OCI-LY7 (cell line): ENCODE measurements around the gene EPHB1. TPM values are rescaled to one million over a fixed set of nuclear protein-coding genes. Genes with fewer than 3 reads are reported as not detected.

ENCODE experiments used
- BruUV-seq: library from RNA; stranded (reverse); fragments of 400-500 nt; replicated peaks from 2 replicates; lab custom pipeline; 2021; lab: Mats Ljungman, UMichigan
- CTCF ChIA-PET: fragments of 300-600 bp; sonication (Branson Sonifier 250); formaldehyde crosslinking; loops from one replicate; lab custom pipeline; 2022; ENCODE audit warnings: antibody characterized with exemption; ENCODE audit not compliant: unreplicated experiment; lab: Charles Lee
- POLR2A ChIA-PET: fragments of 300-600 bp; sonication (Branson Sonifier 250); formaldehyde crosslinking; loops from one replicate; lab custom pipeline; 2022; ENCODE audit warnings: antibody characterized with exemption; lab: Charles Lee
- DNase-seq: peaks from one replicate; pipeline ENCODE4 v3.0.0-alpha.2; 2015; ENCODE audit warnings: low spot score
- H2AFZ ChIP-seq: fragments of 200-600 bp; sonication (generic), shearing (Covaris generic); 2 replicates; pipeline ENCODE4 v1.6.1; 2014; ENCODE audit warnings: mild to moderate bottlenecking, antibody characterized with exemption, low read length, moderate library complexity
- H3K27ac ChIP-seq: fragments of 200-600 bp; sonication (generic); 2 replicates; pipeline ENCODE4 v1.5.1; 2014; ENCODE audit warnings: mixed run types, low read depth, mild to moderate bottlenecking, moderate library complexity, low read length, inconsistent platforms; ENCODE audit not compliant: poor library complexity, severe bottlenecking
- H3K36me3 ChIP-seq: fragments of 200-600 bp; sonication (generic); 2 replicates; pipeline ENCODE4 v1.6.1; 2014; ENCODE audit warnings: mild to moderate bottlenecking, antibody characterized with exemption, low read length, moderate library complexity, mixed read lengths; ENCODE audit not compliant: insufficient read depth
- H3K4me1 ChIP-seq: fragments of 200-600 bp; sonication (generic); 2 replicates; pipeline ENCODE4 v1.5.1; 2014; ENCODE audit warnings: mild to moderate bottlenecking, low read length; ENCODE audit not compliant: insufficient read depth, poor library complexity, severe bottlenecking
- H3K4me2 ChIP-seq: fragments of 200-600 bp; sonication (generic); 2 replicates; pipeline ENCODE4 v1.6.1; 2014; ENCODE audit warnings: mild to moderate bottlenecking, low read length
- H3K4me3 ChIP-seq: fragments of 200-600 bp; sonication (generic); 2 replicates; pipeline ENCODE4 v1.5.1; 2014; ENCODE audit warnings: mild to moderate bottlenecking, low read depth, low read length; ENCODE audit not compliant: poor library complexity, severe bottlenecking
- H3K79me2 ChIP-seq: fragments of 200-600 bp; sonication (generic); 2 replicates; pipeline ENCODE4 v1.6.1; 2016; ENCODE audit warnings: low read depth, mild to moderate bottlenecking, low read length, moderate library complexity, mixed read lengths; ENCODE audit not compliant: insufficient read depth
- H3K9me2 ChIP-seq: fragments of 200-600 bp; sonication (generic); 2 replicates; pipeline ENCODE4 v1.6.1; 2016; ENCODE audit warnings: mild to moderate bottlenecking, low read length, mixed read lengths; ENCODE audit not compliant: insufficient read depth
- H3K9me3 ChIP-seq: fragments of 200-600 bp; sonication (generic); 2 replicates; pipeline ENCODE4 v1.6.1; 2014; ENCODE audit warnings: mild to moderate bottlenecking, mixed run types, low read length, mixed read lengths
- H4K20me1 ChIP-seq: fragments of 200-600 bp; sonication (generic); 2 replicates; pipeline ENCODE4 v1.6.1; 2014; ENCODE audit warnings: mild to moderate bottlenecking, antibody characterized with exemption, low read length, moderate library complexity, mixed read lengths; ENCODE audit not compliant: insufficient read depth
- EZH2phosphoT487 ChIP-seq: fragments of 200-600 bp; sonication (generic); IDR thresholded peaks from 2 replicates; pipeline ENCODE4 v1.6.1; 2018; ENCODE audit warnings: low read depth, borderline replicate concordance, mild to moderate bottlenecking, mixed run types, antibody characterized with exemption, low read length, moderate library complexity, mixed read lengths
- intact Hi-C: fragments of 100-400 bp; cut with micrococcal nuclease; formaldehyde crosslinking; loops from one replicate; pipeline ENCODE4 v1.10.0; 2022; ENCODE audit not compliant: unreplicated experiment
- total RNA-seq, 2 experiments: library from RNA; depleted of rRNA in 1 of 2; stranded (reverse); fragments of >200 nt in 1 of 2; shearing (Covaris generic) in 1 of 2; gene quantifications; 2 replicates each; pipeline ENCODE4 v1.2.3, GENCODE V29; 2014 to 2022
- TF ChIP-seq, protein P1 (sequence below): fragments of 200-600 bp; sonication (generic); conservative IDR thresholded peaks from 2 replicates; pipeline ENCODE4 v1.5.1; 2014; ENCODE audit warnings: mild to moderate bottlenecking, antibody characterized with exemption, low read length, moderate library complexity, mixed read lengths

The EPHB1 gene
- total RNA-seq, 2 experiments from 2014 or later = 0.54 to 1.3 TPM

DNA sequence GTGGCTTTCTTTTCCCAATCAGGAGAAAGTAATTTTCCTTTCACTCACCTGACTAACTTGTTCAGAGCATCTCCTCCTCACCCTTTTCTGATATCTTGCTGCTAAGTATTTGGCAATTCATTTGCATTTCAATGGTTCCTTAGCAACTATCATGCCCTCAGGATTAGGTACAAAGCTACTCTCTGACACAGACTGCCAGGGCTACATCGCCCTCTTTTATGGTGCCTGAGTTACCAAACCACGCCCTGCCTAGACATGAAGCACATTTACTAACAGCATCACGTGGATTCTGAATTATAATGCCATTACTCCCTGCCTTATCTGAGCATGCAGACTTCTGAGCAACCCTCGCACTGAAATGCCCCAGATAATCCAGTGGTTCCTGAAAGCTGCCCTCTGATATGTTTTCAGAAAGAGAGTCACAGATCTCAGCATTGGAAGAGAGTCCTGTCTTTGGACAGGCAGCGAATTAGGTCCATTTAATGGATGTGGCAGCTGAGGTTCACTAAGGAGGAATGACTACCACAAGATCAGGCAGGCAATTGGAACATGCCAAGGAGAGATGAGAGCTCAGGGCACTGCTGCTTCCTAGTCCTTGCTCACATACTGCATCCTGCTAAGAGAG is 14.5 kb downstream of the EPHB1 start:
- Histone ChIP-seq H3K9me3 (no peaks in the 10 kb centered on the region), H3K79me2 (no peaks in the 10 kb centered on the region), H3K27ac (no peak overlapping the region), H2AFZ (no peak overlapping the region), H3K36me3 (no peaks in the 10 kb centered on the region), H3K9me2 (no peaks in the 10 kb centered on the region), H4K20me1 (no peaks in the 10 kb centered on the region), H3K4me2 (no peak overlapping the region), H3K4me1 (no peaks in the 10 kb centered on the region), H3K4me3 (no peak overlapping the region)
- no TSS peak for BruUV-seq
- intact Hi-C loops = no loop called here
- ChIA-PET CTCF (no interaction called here), POLR2A (no interaction called here)
- no peak for DNase-seq
- TF ChIP-seq EZH2phosphoT487 = no peak
- TF ChIP-seq, protein P1, sequence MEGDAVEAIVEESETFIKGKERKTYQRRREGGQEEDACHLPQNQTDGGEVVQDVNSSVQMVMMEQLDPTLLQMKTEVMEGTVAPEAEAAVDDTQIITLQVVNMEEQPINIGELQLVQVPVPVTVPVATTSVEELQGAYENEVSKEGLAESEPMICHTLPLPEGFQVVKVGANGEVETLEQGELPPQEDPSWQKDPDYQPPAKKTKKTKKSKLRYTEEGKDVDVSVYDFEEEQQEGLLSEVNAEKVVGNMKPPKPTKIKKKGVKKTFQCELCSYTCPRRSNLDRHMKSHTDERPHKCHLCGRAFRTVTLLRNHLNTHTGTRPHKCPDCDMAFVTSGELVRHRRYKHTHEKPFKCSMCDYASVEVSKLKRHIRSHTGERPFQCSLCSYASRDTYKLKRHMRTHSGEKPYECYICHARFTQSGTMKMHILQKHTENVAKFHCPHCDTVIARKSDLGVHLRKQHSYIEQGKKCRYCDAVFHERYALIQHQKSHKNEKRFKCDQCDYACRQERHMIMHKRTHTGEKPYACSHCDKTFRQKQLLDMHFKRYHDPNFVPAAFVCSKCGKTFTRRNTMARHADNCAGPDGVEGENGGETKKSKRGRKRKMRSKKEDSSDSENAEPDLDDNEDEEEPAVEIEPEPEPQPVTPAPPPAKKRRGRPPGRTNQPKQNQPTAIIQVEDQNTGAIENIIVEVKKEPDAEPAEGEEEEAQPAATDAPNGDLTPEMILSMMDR = no peak

DNA sequence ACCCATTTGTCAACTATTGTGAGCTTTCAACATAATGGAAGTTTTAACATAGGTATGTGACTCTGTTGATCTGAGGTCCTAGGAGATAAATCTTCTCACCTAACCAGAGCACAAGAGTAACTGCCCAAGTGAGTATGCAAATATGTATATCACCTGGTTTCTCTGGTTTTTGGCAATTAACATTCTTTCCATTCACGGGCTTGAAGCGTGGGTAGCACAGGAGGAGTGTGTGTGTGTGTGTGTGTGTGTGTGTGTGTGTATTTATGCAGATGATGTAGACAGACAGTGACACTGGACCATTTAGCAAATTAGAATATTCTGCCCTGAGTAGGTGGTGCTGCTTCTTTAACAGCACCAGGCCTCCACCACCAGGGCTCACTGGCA is 15.0 kb downstream of the EPHB1 start:
- CTCF ChIA-PET = no interaction called here

DNA sequence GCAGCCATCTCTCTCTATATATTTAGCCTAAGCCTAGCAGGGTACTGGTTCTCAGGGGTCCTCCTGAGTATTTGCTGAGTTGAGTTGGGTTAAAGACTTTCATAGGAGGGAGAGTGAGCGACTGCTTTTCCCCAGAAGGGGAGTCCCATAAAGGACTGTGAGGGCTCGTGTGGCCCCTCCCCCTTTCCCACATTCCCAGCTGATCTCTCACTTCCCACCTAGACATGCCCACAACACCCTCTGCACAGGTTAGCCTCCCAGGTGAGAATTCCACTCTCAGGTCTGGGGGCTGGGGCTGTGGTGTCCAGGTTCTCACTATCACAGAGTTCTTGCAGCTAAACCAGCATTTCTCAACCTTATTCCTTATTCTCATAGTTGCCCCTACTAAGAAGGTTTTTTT is 15.8 kb downstream of the EPHB1 start:
- Histone ChIP-seq H3K4me3 (no peak overlapping the region), H3K27ac (no peak overlapping the region), H3K4me1 (no peaks in the 10 kb centered on the region), H2AFZ (no peak overlapping the region), H3K79me2 (no peaks in the 10 kb centered on the region), H3K36me3 (no peaks in the 10 kb centered on the region), H4K20me1 (no peaks in the 10 kb centered on the region), H3K9me3 (no peaks in the 10 kb centered on the region), H3K9me2 (no peaks in the 10 kb centered on the region), H3K4me2 (no peak overlapping the region)
- intact Hi-C loops = no loop called here
- DNase-seq = no peak
- no TSS peak for BruUV-seq
- POLR2A ChIA-PET = no interaction called here
- CTCF ChIA-PET = no interaction called here
- TF ChIP-seq EZH2phosphoT487 = no peak
- TF ChIP-seq, protein P1 = no peak

More for the DNA sequence above, 15.0 kb downstream of the EPHB1 start:
- Histone ChIP-seq H3K79me2 (no peaks in the 10 kb centered on the region), H3K4me1 (no peaks in the 10 kb centered on the region), H2AFZ (no peak overlapping the region), H4K20me1 (no peaks in the 10 kb centered on the region), H3K36me3 (no peaks in the 10 kb centered on the region), H3K9me3 (no peaks in the 10 kb centered on the region), H3K4me3 (no peak overlapping the region), H3K27ac (no peak overlapping the region), H3K9me2 (no peaks in the 10 kb centered on the region), H3K4me2 (no peak overlapping the region)
- POLR2A ChIA-PET = interaction anchor here (0.6 kb wide), 1 partner anchor 20 kb away, joined by 3 read pairs; no protein-coding TSS in a partner anchor
- TF ChIP-seq, protein P1 = no peak
- no peak for TF ChIP-seq EZH2phosphoT487
- no peak for DNase-seq
- intact Hi-C loops = no loop called here
- no TSS peak for BruUV-seq
